SU-DHL-6 (cell line): ENCODE measurements around the gene UQCC5.

ENCODE experiments used
- H2AFZ ChIP-seq: fragments of 200-600 bp; sonication (generic); 2 replicates; pipeline ENCODE4 v1.6.1; 2014; ENCODE audit warnings: low read depth, mild to moderate bottlenecking, moderate library complexity, mixed read lengths, antibody characterized with exemption, low read length; ENCODE audit not compliant: severe bottlenecking
- H3F3A ChIP-seq: fragments of 200-600 bp; shearing (Covaris generic); 2 replicates; pipeline ENCODE4 v1.6.0; 2016; ENCODE audit warnings: antibody characterized with exemption, mild to moderate bottlenecking; ENCODE audit not compliant: insufficient read depth
- H3K27ac ChIP-seq: fragments of 200-600 bp; sonication (generic); 2 replicates; pipeline ENCODE4 v1.5.1; 2016; ENCODE audit warnings: low read depth, mild to moderate bottlenecking, low read length, moderate library complexity, mixed read lengths
- H3K27me3 ChIP-seq: fragments of 200-600 bp; sonication (generic), shearing (Covaris generic); 2 replicates; pipeline ENCODE4 v1.6.0; 2014; ENCODE audit warnings: mild to moderate bottlenecking, low read length
- H3K36me3 ChIP-seq: fragments of 200-600 bp; sonication (generic); 2 replicates; pipeline ENCODE4 v1.6.1; 2014; ENCODE audit warnings: mild to moderate bottlenecking, low read length, mixed read lengths
- H3K4me2 ChIP-seq: fragments of 300-600, 200-600 bp; shearing (Covaris generic), sonication (generic); 2 replicates; pipeline ENCODE4 v1.6.0; 2014; ENCODE audit warnings: low read length, low read depth, mild to moderate bottlenecking; ENCODE audit not compliant: poor library complexity, severe bottlenecking
- H3K4me3 ChIP-seq: fragments of 200-600 bp; sonication (generic); 2 replicates; pipeline ENCODE4 v1.5.1; 2014; ENCODE audit warnings: antibody characterized with exemption, low read length, mild to moderate bottlenecking, mixed read lengths; ENCODE audit not compliant: insufficient read depth, poor library complexity, severe bottlenecking
- H3K79me2 ChIP-seq: fragments of 200-600 bp; sonication (generic); 2 replicates; pipeline ENCODE4 v1.6.1; 2014; ENCODE audit warnings: mild to moderate bottlenecking, low read length, moderate library complexity; ENCODE audit not compliant: insufficient read depth
- H3K9ac ChIP-seq: fragments of 200-600 bp; sonication (generic); 2 replicates; pipeline ENCODE4 v1.7.0; 2014; ENCODE audit warnings: mild to moderate bottlenecking, low read length
- H3K9me2 ChIP-seq: fragments of 200-600 bp; sonication (generic); replicated peaks from 2 replicates; pipeline ENCODE4 v1.6.1; 2014; ENCODE audit warnings: low read length; ENCODE audit not compliant: insufficient read depth
- H3K9me3 ChIP-seq: fragments of 200-600 bp; sonication (generic); 2 replicates; pipeline ENCODE4 v1.6.1; 2014; ENCODE audit warnings: low read length, mixed read lengths; ENCODE audit not compliant: insufficient read depth
- H4K20me1 ChIP-seq: fragments of 200-600 bp; sonication (generic); 2 replicates; pipeline ENCODE4 v1.6.1; 2014; ENCODE audit warnings: low read depth, mild to moderate bottlenecking, antibody characterized with exemption, low read length, moderate library complexity, mixed read lengths
- EZH2phosphoT487 ChIP-seq: fragments of 200-600 bp; sonication (generic), shearing (Covaris generic); conservative IDR thresholded peaks from 2 replicates; pipeline ENCODE4 v1.6.1; 2018; ENCODE audit warnings: mild to moderate bottlenecking, antibody characterized with exemption, low read length, moderate library complexity, mixed read lengths
- TF ChIP-seq, protein P1 (sequence below): fragments of 200-600 bp; sonication (generic); IDR thresholded peaks from one replicate; pipeline ENCODE4 v1.5.1; 2017; ENCODE audit warnings: antibody characterized with exemption, mild to moderate bottlenecking, low read length, moderate library complexity; ENCODE audit not compliant: insufficient read depth, poor library complexity, severe bottlenecking

UQCC5 gene

DNA sequence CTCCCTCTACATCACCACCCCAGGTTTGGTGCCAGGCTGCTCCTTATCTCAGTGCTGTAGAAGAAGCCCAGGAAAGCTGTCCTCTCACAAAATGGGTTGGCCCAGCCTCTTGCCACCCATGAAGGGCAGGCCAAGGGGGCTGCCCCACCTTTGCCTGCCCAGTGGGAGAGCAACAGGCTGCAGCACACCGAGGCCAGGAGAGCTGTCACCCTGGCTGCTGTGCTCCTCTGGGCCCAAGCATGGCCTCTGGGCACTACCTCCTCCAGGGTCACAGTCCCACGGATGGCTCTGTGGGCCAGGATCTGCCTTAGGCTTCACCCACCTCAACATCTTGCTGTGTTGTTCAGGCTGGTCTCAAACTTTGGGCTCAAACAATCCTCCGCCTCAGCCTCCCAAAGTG lies 47.7 kb upstream of the UQCC5 start:
- no peak for TF ChIP-seq EZH2phosphoT487
- TF ChIP-seq, protein P1, sequence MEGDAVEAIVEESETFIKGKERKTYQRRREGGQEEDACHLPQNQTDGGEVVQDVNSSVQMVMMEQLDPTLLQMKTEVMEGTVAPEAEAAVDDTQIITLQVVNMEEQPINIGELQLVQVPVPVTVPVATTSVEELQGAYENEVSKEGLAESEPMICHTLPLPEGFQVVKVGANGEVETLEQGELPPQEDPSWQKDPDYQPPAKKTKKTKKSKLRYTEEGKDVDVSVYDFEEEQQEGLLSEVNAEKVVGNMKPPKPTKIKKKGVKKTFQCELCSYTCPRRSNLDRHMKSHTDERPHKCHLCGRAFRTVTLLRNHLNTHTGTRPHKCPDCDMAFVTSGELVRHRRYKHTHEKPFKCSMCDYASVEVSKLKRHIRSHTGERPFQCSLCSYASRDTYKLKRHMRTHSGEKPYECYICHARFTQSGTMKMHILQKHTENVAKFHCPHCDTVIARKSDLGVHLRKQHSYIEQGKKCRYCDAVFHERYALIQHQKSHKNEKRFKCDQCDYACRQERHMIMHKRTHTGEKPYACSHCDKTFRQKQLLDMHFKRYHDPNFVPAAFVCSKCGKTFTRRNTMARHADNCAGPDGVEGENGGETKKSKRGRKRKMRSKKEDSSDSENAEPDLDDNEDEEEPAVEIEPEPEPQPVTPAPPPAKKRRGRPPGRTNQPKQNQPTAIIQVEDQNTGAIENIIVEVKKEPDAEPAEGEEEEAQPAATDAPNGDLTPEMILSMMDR, result no peak
- Histone ChIP-seq H3K9me3 (no peaks in the 10 kb centered on the region), H3K27ac (no peak overlapping the region), H3K9me2 (no peaks in the 10 kb centered on the region), H3F3A (no peaks in the 10 kb centered on the region), H3K36me3 (no peaks in the 10 kb centered on the region), H2AFZ (no peak overlapping the region), H3K27me3 (no peaks in the 10 kb centered on the region), H3K4me2 (no peak overlapping the region), H4K20me1 (no peaks in the 10 kb centered on the region), H3K9ac (no peak overlapping the region), H3K79me2 (no peaks in the 10 kb centered on the region), H3K4me3 (no peak overlapping the region)

DNA sequence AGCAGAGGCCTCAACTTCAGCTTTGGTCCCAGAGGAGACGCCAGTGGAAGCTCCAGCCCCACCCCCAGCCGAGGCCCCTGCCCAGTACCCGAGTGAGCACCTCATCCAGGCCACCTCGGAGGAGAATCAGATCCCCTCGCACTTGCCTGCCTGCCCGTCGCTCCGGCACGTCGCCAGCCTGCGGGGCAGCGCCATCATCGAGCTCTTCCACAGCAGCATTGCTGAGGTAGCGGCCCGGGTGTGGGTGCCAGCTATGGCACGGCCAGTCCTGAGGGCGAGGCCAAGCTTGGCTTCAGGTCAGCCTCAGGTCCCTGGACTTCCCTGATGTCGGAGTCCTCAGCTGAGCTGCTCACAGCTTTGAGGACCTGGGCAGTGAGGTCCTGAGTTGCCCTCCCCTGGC lies 47.0 kb upstream of the UQCC5 start:
- H3F3A ChIP-seq, result no peaks in the 10 kb centered on the region
- H3K9me2 ChIP-seq, result no peaks in the 10 kb centered on the region
- H3K4me3 ChIP-seq, result no peak overlapping the region
- TF ChIP-seq EZH2phosphoT487, result no peak
- TF ChIP-seq, protein P1, result no peak
- H3K79me2 ChIP-seq, result no peaks in the 10 kb centered on the region
- H3K4me2 ChIP-seq, result no peak overlapping the region
- H4K20me1 ChIP-seq, result no peaks in the 10 kb centered on the region
- H3K36me3 ChIP-seq, result no peaks in the 10 kb centered on the region
- H3K27me3 ChIP-seq, result no peaks in the 10 kb centered on the region
- no peaks in the 10 kb centered on the region for H3K9me3 ChIP-seq
- H2AFZ ChIP-seq, result no peak overlapping the region
- no peak overlapping the region for H3K27ac ChIP-seq
- no peak overlapping the region for H3K9ac ChIP-seq

DNA sequence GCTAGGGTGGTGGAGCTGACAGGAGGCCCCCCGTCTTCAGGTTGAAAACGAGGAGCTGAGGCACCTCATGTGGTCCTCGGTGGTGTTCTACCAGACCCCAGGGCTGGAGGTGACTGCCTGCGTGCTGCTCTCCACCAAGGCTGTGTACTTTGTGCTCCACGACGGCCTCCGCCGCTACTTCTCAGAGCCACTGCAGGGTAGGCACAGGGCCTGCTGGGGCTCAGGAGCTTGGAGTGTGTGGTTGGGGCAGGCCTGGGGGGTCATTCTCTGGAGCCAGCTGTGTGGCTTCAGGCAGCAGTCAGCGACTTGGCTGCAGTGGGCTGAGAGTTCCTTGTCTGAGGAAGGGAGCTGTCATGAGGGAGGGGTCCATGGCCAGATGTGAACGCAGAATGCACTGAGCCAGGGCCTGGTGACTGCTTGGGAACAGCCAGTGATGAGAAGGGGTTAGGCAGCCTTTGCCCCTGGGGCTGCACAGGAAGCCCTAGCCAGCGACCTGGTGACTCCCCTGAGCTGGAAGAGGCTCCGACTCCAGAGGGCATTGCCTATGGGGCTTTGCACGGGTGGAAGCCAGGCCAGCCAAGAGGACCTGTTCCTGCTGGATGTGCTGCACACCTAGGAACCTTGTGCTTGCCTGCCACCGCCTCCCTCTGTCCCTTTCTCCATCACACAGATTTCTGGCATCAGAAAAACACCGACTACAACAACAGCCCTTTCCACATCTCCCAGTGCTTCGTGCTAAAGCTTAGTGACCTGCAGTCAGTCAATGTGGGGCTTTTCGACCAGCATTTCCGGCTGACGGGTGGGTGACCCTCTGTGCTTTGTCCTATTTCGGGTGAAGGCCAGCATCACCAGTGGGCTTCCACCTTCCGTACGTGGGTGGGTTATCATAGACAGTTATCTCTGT lies 46.1 kb upstream of the UQCC5 start:
- no peak overlapping the region for H3K27ac ChIP-seq
- H4K20me1 ChIP-seq, result no peaks in the 10 kb centered on the region
- no peak overlapping the region for H3K9ac ChIP-seq
- no peaks in the 10 kb centered on the region for H3K27me3 ChIP-seq
- H3K36me3 ChIP-seq, result no peaks in the 10 kb centered on the region
- no peaks in the 10 kb centered on the region for H3K9me3 ChIP-seq
- H2AFZ ChIP-seq, result no peak overlapping the region
- TF ChIP-seq, protein P1, result no peak
- no peak for TF ChIP-seq EZH2phosphoT487
- no peaks in the 10 kb centered on the region for H3F3A ChIP-seq
- no peak overlapping the region for H3K4me3 ChIP-seq
- H3K9me2 ChIP-seq, result no peaks in the 10 kb centered on the region
- no peak overlapping the region for H3K4me2 ChIP-seq
- H3K79me2 ChIP-seq, result no peaks in the 10 kb centered on the region
